Upper lobe of left lung (tissue), 6 donors: ENCODE data around the gene RPL7A. TPM values are rescaled to one million over a fixed set of nuclear protein-coding genes. Genes with fewer than 3 reads are reported as not detected.

ENCODE experiments used
- ATAC-seq, 2 donors: fragments of 200-7000 bp; cut with Tn5 transposase; one replicate each; pipeline ENCODE4 v1.9.1; 2022; ENCODE audit warnings: mild to moderate bottlenecking in 2 of 2, moderate library complexity in 2 of 2; ENCODE audit not compliant: low FRiP score in 2 of 2
- DNase-seq, 2 donors: peaks; one replicate each; pipeline ENCODE4 v3.0.0-alpha.2; 2019 to 2020
- H3K27ac ChIP-seq, 4 donors: fragments of 200-600 bp; sonication (generic); one replicate each; pipeline ENCODE4 v1.5.1; 2016 to 2019
- H3K27me3 ChIP-seq, 4 donors: fragments of 200-600 bp; sonication (generic); one replicate each; pipeline ENCODE4 v1.5.1; 2017 to 2019
- H3K36me3 ChIP-seq, 4 donors: fragments of 200-600 bp; sonication (generic); one replicate each; pipeline ENCODE4 v1.5.1; 2016 to 2019
- H3K4me1 ChIP-seq, 4 donors: fragments of 200-600 bp; sonication (generic); one replicate each; pipeline ENCODE4 v1.5.1; 2018 to 2019
- H3K4me3 ChIP-seq, 4 donors: fragments of 200-600 bp; sonication (generic); one replicate each; pipeline ENCODE4 v1.5.1; 2017 to 2019; ENCODE audit warnings: mild to moderate bottlenecking in 2 of 4, moderate library complexity in 1 of 4
- H3K9me3 ChIP-seq, 4 donors: fragments of 200-600 bp; sonication (generic); one replicate each; pipeline ENCODE4 v1.5.1; 2018 to 2019
- CTCF ChIP-seq, 6 experiments: fragments of 450-650 bp in 4 of 6; fragments of 200-600 bp in 2 of 6; sonication (generic) in 2 of 6; IDR thresholded peaks; one replicate each; pipeline ENCODE4 v1.5.1; 2016 to 2019; ENCODE audit warnings: antibody characterized with exemption in 6 of 6
- EP300 ChIP-seq, 4 donors: sonication (generic); formaldehyde crosslinking; IDR thresholded peaks; one replicate each; pipeline ENCODE4 v1.5.1; 2017; ENCODE audit warnings: antibody characterized with exemption in 4 of 4, control low read depth in 2 of 4
- POLR2A ChIP-seq, 4 donors: fragments of 450-650 bp; IDR thresholded peaks; one replicate each; pipeline ENCODE4 v1.5.1; 2016 to 2017; ENCODE audit warnings: antibody characterized with exemption in 4 of 4, mild to moderate bottlenecking in 2 of 4
- POLR2AphosphoS5 ChIP-seq, 2 donors: sonication (generic); formaldehyde crosslinking; IDR thresholded peaks; one replicate each; pipeline ENCODE4 v1.5.1; 2017; ENCODE audit warnings: antibody characterized with exemption in 2 of 2
- WGBS, 2 donors: methylation state at CpG; one replicate each; pipeline ENCODE4 v1.1.5; 2017 to 2018; 5-methylcytosine and 5-hydroxymethylcytosine counted together
- total RNA-seq, 6 donors: library from RNA; depleted of rRNA in 4 of 6; stranded (reverse); fragments of >200 nt in 4 of 6; gene quantifications; one replicate each; pipeline versions ENCODE4 v1.1.0 to v1.2.1, GENCODE V29; 2016 to 2021
- donor health status: DM: no; HTN: no; CAD: no; lungs with moderate emphysema.
- donor health status: DM: no; HTN: yes; CAD: no; lungs with severe emphysema.

Gene RPL7A
- total RNA-seq, 6 donors from 2014 or later = 840 to 1,613 (median 1,352) TPM

DNA sequence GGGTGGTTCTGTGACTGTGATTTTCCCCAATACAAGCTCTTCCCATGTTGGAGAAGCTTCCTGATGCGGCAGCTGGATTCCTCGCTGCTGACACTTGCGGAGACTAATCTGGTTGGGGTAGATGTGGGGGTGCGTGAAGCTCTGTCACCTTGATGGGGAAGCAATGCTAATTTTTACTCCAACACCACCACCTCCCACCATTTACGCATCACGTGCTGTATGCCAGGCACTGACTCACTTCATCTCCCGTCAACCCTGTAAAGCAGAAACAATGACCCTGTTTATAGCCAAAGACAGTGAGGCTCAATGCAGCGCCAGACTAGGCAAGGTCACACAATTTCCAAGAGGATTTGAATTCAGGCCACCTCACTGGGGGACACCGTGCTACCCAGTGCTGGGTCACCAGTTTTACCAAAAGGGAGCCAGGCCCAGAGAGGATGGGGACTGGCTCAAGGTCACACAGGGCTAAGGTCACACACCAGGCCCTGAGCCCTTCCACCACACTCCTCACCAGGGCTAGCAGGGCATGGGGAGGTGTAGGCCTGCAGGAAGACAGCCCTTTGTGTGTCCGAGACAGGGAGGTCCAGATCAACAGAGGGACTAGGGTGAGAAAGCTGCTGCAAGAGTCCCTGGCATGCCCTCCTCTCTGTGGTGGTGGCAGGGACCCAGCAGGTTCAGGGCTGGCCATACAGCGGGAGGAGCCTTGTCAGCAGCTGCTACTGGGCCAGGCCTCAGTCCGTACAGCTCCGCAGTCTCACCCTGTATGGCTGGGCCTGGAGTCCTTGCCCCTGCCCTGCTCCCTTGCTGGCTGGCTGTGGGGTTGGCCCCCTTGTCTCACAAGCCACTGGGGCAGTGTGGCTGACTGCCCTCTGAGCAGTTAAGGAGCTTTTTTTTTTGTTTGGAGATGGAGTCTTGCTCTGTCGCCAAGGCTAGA lies 31.4 kb downstream of the RPL7A start:
- no peaks in the 10 kb centered on the region for H3K36me3 ChIP-seq
- DNase-seq = no peak
- H3K4me3 ChIP-seq = no peak overlapping the region
- H3K4me1 ChIP-seq = peaks cover 1 to 14% (median 11%) of the 10 kb centered on the region in 4 donors
- H3K27me3 ChIP-seq = no peaks in the 10 kb centered on the region
- no peak for ATAC-seq
- H3K27ac ChIP-seq = no peak overlapping the region
- 91 to 92% methylated on average over 12 to 14 of the region's 14 CpGs for WGBS, 2 donors
- TF ChIP-seq POLR2AphosphoS5 (IDR thresholded peaks at IDR 0.05) = no peak
- no peak for TF ChIP-seq CTCF (IDR thresholded peaks at IDR 0.05)
- no peaks in the 10 kb centered on the region for H3K9me3 ChIP-seq

GRCh38 chr9:133380734-133381133 lies 32.7 kb downstream of the RPL7A start:
- no peak for ATAC-seq
- peaks cover 0 to 7% (median 7%) of the 10 kb centered on the region in 4 donors for H3K4me1 ChIP-seq
- no peaks in the 10 kb centered on the region for H3K36me3 ChIP-seq
- no peak for DNase-seq
- no peaks in the 10 kb centered on the region for H3K27me3 ChIP-seq
- H3K27ac ChIP-seq = no peak overlapping the region
- H3K4me3 ChIP-seq = no peak overlapping the region
- no peaks in the 10 kb centered on the region for H3K9me3 ChIP-seq
- TF ChIP-seq POLR2AphosphoS5 (IDR thresholded peaks at IDR 0.05) (no peak), CTCF (IDR thresholded peaks at IDR 0.05) (no peak), EP300 (IDR thresholded peaks at IDR 0.05) (no peak)
- 85 to 87% methylated on average over 4 of the region's 4 CpGs for WGBS, 2 donors

DNA sequence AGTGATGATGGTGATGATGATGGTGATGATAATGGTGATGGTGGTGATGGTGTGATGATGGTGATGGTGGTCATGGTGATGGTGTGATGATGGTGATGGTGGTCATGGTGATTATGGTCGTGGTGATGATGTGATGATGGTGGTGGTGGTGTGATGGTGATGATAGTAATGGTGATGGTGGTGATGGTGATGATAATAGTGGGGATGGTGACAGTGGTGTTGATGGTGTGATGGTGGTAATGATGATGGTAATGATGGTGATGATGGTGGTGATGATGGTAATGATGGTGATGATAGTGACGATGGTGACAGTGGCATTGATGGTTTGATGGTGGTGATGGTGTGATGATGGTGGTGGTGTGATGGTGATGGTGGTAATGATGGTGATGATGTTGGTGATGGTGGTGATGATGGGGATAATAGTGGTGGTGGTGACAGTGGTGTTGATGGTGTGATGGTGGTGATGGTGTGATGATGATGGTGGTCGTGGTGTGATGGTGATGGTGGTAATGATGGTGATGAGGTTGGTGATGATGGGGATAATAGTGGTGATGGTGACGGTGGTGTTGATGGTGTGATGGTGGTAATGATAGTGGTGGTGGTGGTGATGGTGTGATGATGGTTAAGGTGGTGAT lies 34.6 kb downstream of the RPL7A start:
- no peaks in the 10 kb centered on the region for H3K27me3 ChIP-seq
- ATAC-seq (no peak), DNase-seq (no peak)
- 87 to 90% methylated on average over 4 of the region's 4 CpGs for WGBS, 2 donors
- H3K27ac ChIP-seq = no peak overlapping the region
- H3K4me1 ChIP-seq = no peaks in the 10 kb centered on the region
- H3K36me3 ChIP-seq = no peaks in the 10 kb centered on the region
- H3K4me3 ChIP-seq = no peak overlapping the region
- no peak for TF ChIP-seq EP300 (IDR thresholded peaks at IDR 0.05)
- TF ChIP-seq POLR2AphosphoS5 (IDR thresholded peaks at IDR 0.05) = no peak
- no peak for TF ChIP-seq POLR2A (IDR thresholded peaks at IDR 0.05)
- TF ChIP-seq CTCF (IDR thresholded peaks at IDR 0.05) = no peak
- H3K9me3 ChIP-seq = no peaks in the 10 kb centered on the region

DNA sequence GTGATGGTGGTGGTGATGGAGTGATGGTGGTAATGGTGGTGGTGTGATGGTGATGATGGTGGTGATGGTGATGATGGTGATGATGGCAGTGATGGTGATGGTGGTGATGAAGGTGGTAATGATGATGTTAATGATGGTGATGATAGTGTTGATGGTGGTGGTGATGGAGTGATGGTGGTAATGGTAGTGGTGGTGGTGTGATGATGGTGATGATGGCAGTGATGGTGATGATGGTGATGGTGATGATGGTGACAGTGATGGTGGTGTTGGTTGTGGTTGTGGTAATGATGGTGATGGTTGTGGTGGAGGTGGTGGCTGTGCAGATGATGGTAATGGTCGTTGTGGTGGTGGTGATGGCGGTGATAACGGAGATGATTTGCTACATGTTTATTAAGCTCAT lies 35.4 kb downstream of the RPL7A start:
- Histone ChIP-seq H3K4me3 (no peak overlapping the region), H3K4me1 (no peaks in the 10 kb centered on the region), H3K9me3 (no peaks in the 10 kb centered on the region), H3K36me3 (no peaks in the 10 kb centered on the region), H3K27ac (no peak overlapping the region), H3K27me3 (no peaks in the 10 kb centered on the region)
- 88 to 93% methylated on average over 3 of the region's 3 CpGs for WGBS, 2 donors
- DNase-seq (no peak), ATAC-seq (no peak)
- TF ChIP-seq CTCF (IDR thresholded peaks at IDR 0.05) (no peak), POLR2AphosphoS5 (IDR thresholded peaks at IDR 0.05) (no peak), POLR2A (IDR thresholded peaks at IDR 0.05) (no peak), EP300 (IDR thresholded peaks at IDR 0.05) (no peak)
